GM19239 (cell line): ENCODE results near the gene SAMD4A.

Experiments used
- DNase-seq: peaks from one replicate; pipeline ENCODE4 v3.0.0; 2011; ENCODE audit warnings: low spot score; ENCODE audit not compliant: insufficient read length
- FAIRE-seq: peaks from 2 replicates; lab custom pipeline; 2011; peaks lifted over from hg19 to GRCh38; lab: Jason Lieb, UNC

Gene SAMD4A

GRCh38 chr14:54834081-54834480, 267.2 kb downstream of the SAMD4A start:
- no peak for FAIRE-seq
- no peak for DNase-seq

- DNase-seq, result no peak
- no peak for FAIRE-seq
These were observed 267.8 kb downstream of the SAMD4A start for GRCh38 chr14:54834727-54835126.

GRCh38 chr14:54836231-54836630, 269.3 kb downstream of the SAMD4A start:
- DNase-seq (no peak), FAIRE-seq (no peak)

GRCh38 chr14:54837508-54838149, 270.7 kb downstream of the SAMD4A start:
- no peak for DNase-seq
- no peak for FAIRE-seq

GRCh38 chr14:54838931-54839512, 272.1 kb downstream of the SAMD4A start:
- no peak for DNase-seq
- no peak for FAIRE-seq

- DNase-seq, result no peak
- no peak for FAIRE-seq
These were observed 272.8 kb downstream of the SAMD4A start for GRCh38 chr14:54839701-54840119.

- FAIRE-seq (no peak), DNase-seq (no peak)
These were observed 273.4 kb downstream of the SAMD4A start for GRCh38 chr14:54840336-54840735.

GRCh38 chr14:54840798-54841197, 273.9 kb downstream of the SAMD4A start:
- FAIRE-seq (no peak), DNase-seq (no peak)
